Tibial nerve (tissue), 3 donors: Measurements from ENCODE around the gene KPNA2.

Experiments
- POLR2A ChIP-seq, 2 donors: fragments of 450-650 bp; IDR thresholded peaks; one replicate each; pipeline ENCODE4 v1.6.1; 2017; ENCODE audit warnings: antibody characterized with exemption in 2 of 2, mild to moderate bottlenecking in 2 of 2, moderate library complexity in 2 of 2
- TF ChIP-seq, protein P1 (sequence below), 5 experiments: fragments of 200-600 bp in 3 of 5; fragments of 450-650 bp in 2 of 5; sonication (generic) in 3 of 5; IDR thresholded peaks; one replicate each; pipeline ENCODE4 v1.5.1; 2016 to 2019; ENCODE audit warnings: antibody characterized with exemption in 5 of 5, mild to moderate bottlenecking in 3 of 5, moderate library complexity in 2 of 5

DNA sequence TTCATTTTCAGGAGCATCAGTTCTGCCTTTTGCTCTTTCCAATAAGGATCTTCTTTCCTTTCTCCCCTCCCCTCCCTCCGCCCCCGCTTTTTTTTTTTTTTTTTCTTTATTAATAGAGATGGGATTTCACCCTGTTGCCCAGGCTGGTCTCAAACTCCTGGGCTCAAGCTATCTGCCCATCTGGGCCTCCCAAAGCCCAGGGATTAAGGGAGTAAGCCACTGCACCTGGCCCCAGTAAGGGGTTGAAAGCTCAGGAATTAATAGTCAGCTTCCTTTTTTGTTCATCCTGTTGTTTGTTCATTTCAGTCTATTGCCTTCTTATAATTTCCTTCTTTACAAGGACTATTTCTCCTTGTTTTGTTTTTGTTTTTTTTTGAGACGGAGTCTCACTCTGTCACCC is 31.3 kb upstream of the KPNA2 start:
- no peak for TF ChIP-seq POLR2A (IDR thresholded peaks at IDR 0.05)
- TF ChIP-seq, protein P1, sequence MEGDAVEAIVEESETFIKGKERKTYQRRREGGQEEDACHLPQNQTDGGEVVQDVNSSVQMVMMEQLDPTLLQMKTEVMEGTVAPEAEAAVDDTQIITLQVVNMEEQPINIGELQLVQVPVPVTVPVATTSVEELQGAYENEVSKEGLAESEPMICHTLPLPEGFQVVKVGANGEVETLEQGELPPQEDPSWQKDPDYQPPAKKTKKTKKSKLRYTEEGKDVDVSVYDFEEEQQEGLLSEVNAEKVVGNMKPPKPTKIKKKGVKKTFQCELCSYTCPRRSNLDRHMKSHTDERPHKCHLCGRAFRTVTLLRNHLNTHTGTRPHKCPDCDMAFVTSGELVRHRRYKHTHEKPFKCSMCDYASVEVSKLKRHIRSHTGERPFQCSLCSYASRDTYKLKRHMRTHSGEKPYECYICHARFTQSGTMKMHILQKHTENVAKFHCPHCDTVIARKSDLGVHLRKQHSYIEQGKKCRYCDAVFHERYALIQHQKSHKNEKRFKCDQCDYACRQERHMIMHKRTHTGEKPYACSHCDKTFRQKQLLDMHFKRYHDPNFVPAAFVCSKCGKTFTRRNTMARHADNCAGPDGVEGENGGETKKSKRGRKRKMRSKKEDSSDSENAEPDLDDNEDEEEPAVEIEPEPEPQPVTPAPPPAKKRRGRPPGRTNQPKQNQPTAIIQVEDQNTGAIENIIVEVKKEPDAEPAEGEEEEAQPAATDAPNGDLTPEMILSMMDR (IDR thresholded peaks at IDR 0.05): no peak
